H1 (cell line): Measurements from ENCODE around the gene CACNB4. TPM values are rescaled to one million over a fixed set of nuclear protein-coding genes. Genes with fewer than 3 reads are reported as not detected.

ENCODE experiments used
- CTCF ChIA-PET: fragments of 300-600 bp; sonication (Branson Sonifier 250); formaldehyde crosslinking; loops from one replicate; lab custom pipeline; 2021; ENCODE audit not compliant: partially characterized antibody; lab: Charles Lee
- POLR2A ChIA-PET: fragments of 300-600 bp; sonication (Branson Sonifier 250); formaldehyde crosslinking; loops from one replicate; lab custom pipeline; 2021; ENCODE audit warnings: inconsistent platforms; ENCODE audit not compliant: partially characterized antibody; lab: Charles Lee
- DNase-seq, 2 experiments: peaks; one replicate each; pipeline versions ENCODE4 v3.0.0 to v3.0.0-alpha.2; 2010 to 2022; ENCODE audit warnings: low spot score in 2 of 2, low read depth in 1 of 2, mixed read lengths in 1 of 2
- FAIRE-seq: peaks from 2 replicates; lab custom pipeline; 2011; peaks lifted over from hg19 to GRCh38; lab: Jason Lieb, UNC
- H2AFZ ChIP-seq: 2 replicates; pipeline ENCODE4 v1.8.1; 2012; ENCODE audit warnings: low read length, inconsistent platforms
- H2AK5ac ChIP-seq: 2 replicates; pipeline ENCODE4 v1.6.1; 2013; ENCODE audit warnings: low read depth, low read length
- H2BK120ac ChIP-seq: replicated peaks from 2 replicates; pipeline ENCODE3; 2013; ENCODE audit warnings: low read depth, low read length, inconsistent platforms
- H2BK12ac ChIP-seq: 2 replicates; pipeline ENCODE4 v1.6.1; 2013; ENCODE audit warnings: low read depth, low read length
- H2BK15ac ChIP-seq: 2 replicates; pipeline ENCODE4 v1.6.1; 2013; ENCODE audit warnings: low read length
- H2BK20ac ChIP-seq: 2 replicates; pipeline ENCODE4 v1.6.1; 2013; ENCODE audit warnings: low read length
- H2BK5ac ChIP-seq: 2 replicates; pipeline ENCODE4 v1.6.1; 2013; ENCODE audit warnings: low read depth, low read length
- H3K14ac ChIP-seq: 2 replicates; pipeline ENCODE4 v1.6.1; 2013; ENCODE audit warnings: inconsistent platforms; ENCODE audit not compliant: insufficient read length
- H3K18ac ChIP-seq: 2 replicates; pipeline ENCODE4 v1.6.1; 2013; ENCODE audit warnings: low read length; ENCODE audit errors: extremely low read depth
- H3K23ac ChIP-seq: 2 replicates; pipeline ENCODE4 v1.6.1; 2013; ENCODE audit warnings: inconsistent platforms; ENCODE audit not compliant: insufficient read length
- H3K23me2 ChIP-seq: 2 replicates; pipeline ENCODE4 v1.6.1; 2013; ENCODE audit warnings: low read depth, low read length
- H3K27ac ChIP-seq: 2 replicates; pipeline ENCODE4 v1.6.1; 2011; ENCODE audit warnings: low read depth, low read length, inconsistent platforms
- H3K27me3 ChIP-seq, 4 experiments: replicated peaks in 1 of 4; 1 replicate in 1 of 4; 2 replicates in 3 of 4; pipeline versions ENCODE4 v1.6.1 to v1.8.1; 2011 to 2013; ENCODE audit warnings: low read length in 3 of 4, mild to moderate bottlenecking in 3 of 4, inconsistent platforms in 2 of 4, mixed read lengths in 2 of 4, moderate library complexity in 1 of 4; ENCODE audit not compliant: control insufficient read depth in 3 of 4, insufficient read depth in 3 of 4; ENCODE audit errors: extremely low read depth in 1 of 4
- H3K36me3 ChIP-seq, 4 experiments: 2 replicates each; pipeline versions ENCODE4 v1.6.1 to v1.8.1; 2011 to 2013; ENCODE audit warnings: mild to moderate bottlenecking in 4 of 4, low read length in 3 of 4, moderate library complexity in 2 of 4, control low read depth in 1 of 4, inconsistent platforms in 1 of 4; ENCODE audit not compliant: insufficient read depth in 4 of 4, control insufficient read depth in 2 of 4
- H3K4ac ChIP-seq: replicated peaks from 2 replicates; pipeline ENCODE3; 2013; ENCODE audit warnings: low read length, low read depth, mixed read lengths, inconsistent platforms; ENCODE audit not compliant: insufficient read length
- H3K4me1 ChIP-seq, 4 experiments: replicated peaks in 1 of 4; 1 replicate in 1 of 4; 2 replicates in 3 of 4; pipeline versions ENCODE4 v1.6.1 to v1.8.1; 2011 to 2013; ENCODE audit warnings: low read length in 3 of 4, inconsistent platforms in 2 of 4, mixed read lengths in 1 of 4; ENCODE audit not compliant: insufficient read depth in 4 of 4, control insufficient read depth in 3 of 4
- H3K4me2 ChIP-seq, 2 experiments: 2 replicates each; pipeline versions ENCODE4 v1.6.1 to v1.8.1; 2011 to 2013; ENCODE audit warnings: low read depth in 2 of 2, low read length in 2 of 2, control low read depth in 1 of 2, inconsistent platforms in 1 of 2, mild to moderate bottlenecking in 1 of 2; ENCODE audit not compliant: insufficient read depth in 1 of 2
- H3K4me3 ChIP-seq, 4 experiments: fragments of 200-600, 300-600 bp in 1 of 4; sonication (generic), shearing (Covaris generic), sonication (Bioruptor Twin) in 1 of 4; 2 replicates each; pipeline versions ENCODE4 v1.5.1 to v1.8.1; 2011 to 2016; ENCODE audit warnings: low read length in 4 of 4, low read depth in 3 of 4, control low read depth in 2 of 4, inconsistent platforms in 2 of 4, mild to moderate bottlenecking in 2 of 4, mixed read lengths in 1 of 4, moderate library complexity in 1 of 4; ENCODE audit not compliant: insufficient read depth in 2 of 4; ENCODE audit errors: extremely low read depth in 1 of 4
- H3K56ac ChIP-seq: replicated peaks from 2 replicates; pipeline ENCODE3; 2013; ENCODE audit warnings: low read depth, mild to moderate bottlenecking, mixed read lengths, low read length, inconsistent platforms; ENCODE audit not compliant: insufficient read length
- H3K79me1 ChIP-seq: 2 replicates; pipeline ENCODE4 v1.6.1; 2013; ENCODE audit warnings: low read depth, low read length, control low read depth
- H3K79me2 ChIP-seq, 2 experiments: 2 replicates each; pipeline versions ENCODE4 v1.6.1 to v1.8.1; 2012 to 2013; ENCODE audit warnings: low read length in 2 of 2, mild to moderate bottlenecking in 2 of 2, inconsistent platforms in 1 of 2; ENCODE audit not compliant: insufficient read depth in 2 of 2, control insufficient read depth in 1 of 2
- H3K9ac ChIP-seq, 4 experiments: replicated peaks in 1 of 4; 1 replicate in 1 of 4; 2 replicates in 3 of 4; pipeline versions ENCODE4 v1.6.1 to v1.8.1; 2011 to 2013; ENCODE audit warnings: low read depth in 3 of 4, low read length in 3 of 4, control low read depth in 2 of 4, mild to moderate bottlenecking in 2 of 4, moderate library complexity in 2 of 4, inconsistent platforms in 1 of 4; ENCODE audit errors: extremely low read depth in 1 of 4
- H3K9me3 ChIP-seq, 2 experiments: 2 replicates each; pipeline versions ENCODE4 v1.6.1 to v1.8.1; 2012 to 2013; ENCODE audit warnings: mild to moderate bottlenecking in 2 of 2, moderate library complexity in 2 of 2, control low read depth in 1 of 2, inconsistent platforms in 1 of 2, low read depth in 1 of 2, low read length in 1 of 2, mixed read lengths in 1 of 2; ENCODE audit not compliant: insufficient read depth in 2 of 2
- H4K20me1 ChIP-seq, 2 experiments: replicated peaks in 1 of 2; 2 replicates each; pipeline versions ENCODE3 to v1.8.1; 2011 to 2013; ENCODE audit warnings: inconsistent platforms in 2 of 2, low read length in 2 of 2, mild to moderate bottlenecking in 1 of 2; ENCODE audit not compliant: insufficient read depth in 2 of 2, control insufficient read depth in 1 of 2
- H4K5ac ChIP-seq: 2 replicates; pipeline ENCODE4 v1.6.1; 2013; ENCODE audit warnings: low read length, low read depth, mixed read lengths, inconsistent platforms; ENCODE audit not compliant: insufficient read length
- H4K8ac ChIP-seq: 2 replicates; pipeline ENCODE4 v1.8.0; 2013; ENCODE audit warnings: mild to moderate bottlenecking, moderate library complexity, low read length, inconsistent platforms; ENCODE audit not compliant: insufficient read depth; ENCODE audit errors: extremely low read depth
- H4K91ac ChIP-seq: replicated peaks from 2 replicates; pipeline ENCODE3; 2013; ENCODE audit warnings: low read length, mixed read lengths, inconsistent platforms; ENCODE audit not compliant: insufficient read length
- SUZ12 ChIP-seq: fragments of 200-600 bp; sonication (generic); IDR thresholded peaks from 2 replicates; pipeline ENCODE4 v1.6.1; 2012; ENCODE audit warnings: mild to moderate bottlenecking, inconsistent platforms, low read length, moderate library complexity, mixed read lengths
- WGBS, 2 experiments: shearing (Covaris generic) in 1 of 2; methylation state at CpG; one replicate each; pipeline versions ENCODE4 v1.1.6 to v1.1.7; 2013 to 2015; ENCODE audit warnings: low lambda C conversion rate in 2 of 2, mixed read lengths in 2 of 2, inconsistent platforms in 1 of 2, low coverage in 1 of 2, missing lambda C conversion rate in 1 of 2; ENCODE audit not compliant: insufficient replicate concordance in 2 of 2, insufficient coverage in 1 of 2, insufficient read length in 1 of 2; ENCODE audit errors: extremely low coverage in 1 of 2, missing lambda C conversion rate in 1 of 2; 5-methylcytosine and 5-hydroxymethylcytosine counted together
- polyA plus RNA-seq, 7 experiments: library from polyadenylated mRNA; depleted of rRNA in 3 of 7; stranded (reverse) in 5 of 7; unstranded in 2 of 7; fragments of >200 nt in 5 of 7; fragments of 200-250 nt in 2 of 7; gene quantifications; 1 replicate in 5 of 7; 2 replicates in 1 of 7; 4 replicates in 1 of 7; pipeline versions ENCODE4 v1.2.1 to v1.2.3, GENCODE V29; 2011 to 2013; ENCODE audit warnings: missing spikeins in 2 of 7, mixed read lengths in 2 of 7
- total RNA-seq: library from RNA; stranded (reverse); fragmentation: NEBNext Ultra II Directional; extraction: Animal tissue kit (Norgen Biotek cat#: 25700); gene quantifications from 2 replicates; pipeline ENCODE4 v1.2.1, GENCODE V29; 2021

CACNB4 gene
- total and polyA plus RNA-seq, 2 of the 8 experiments (the other 6 are each of a cell fraction or from before 2014, with no cell fraction given), result 2.0 to 4.0 TPM

- H3K27me3 ChIP-seq, result no peaks in the 10 kb centered on the region
- no peak overlapping the region for H4K5ac ChIP-seq
- H3K79me1 ChIP-seq, result no peaks in the 10 kb centered on the region
- no peak overlapping the region for H2BK20ac ChIP-seq
- no peaks in the 10 kb centered on the region; a peak in 1 of 7 replicates for H3K4me1 ChIP-seq
- H4K20me1 ChIP-seq, result no peaks in the 10 kb centered on the region
- no peak for DNase-seq
- no peak overlapping the region for H3K18ac ChIP-seq
- H3K36me3 ChIP-seq, result no peaks in the 10 kb centered on the region
- ChIA-PET POLR2A (no interaction called here), CTCF (interaction anchor here (1.4 kb wide), 1 partner anchor 20 kb away, joined by 3 read pairs; no protein-coding TSS in a partner anchor)
- no peak overlapping the region for H3K9ac ChIP-seq
- no peak overlapping the region for H2BK12ac ChIP-seq
- TF ChIP-seq SUZ12, result no peak
- no peak overlapping the region for H3K27ac ChIP-seq
- no peak overlapping the region for H2BK15ac ChIP-seq
- H3K79me2 ChIP-seq, result no peaks in the 10 kb centered on the region
- no peak overlapping the region for H3K4me2 ChIP-seq
- H2AFZ ChIP-seq, result no peak overlapping the region
- no peak overlapping the region for H3K14ac ChIP-seq
- FAIRE-seq, result no peak
- H3K4ac ChIP-seq, result no peak overlapping the region
- peaks cover 9 to 10% of the 10 kb centered on the region in 2 experiments; a peak in 3 of 4 replicates for H3K9me3 ChIP-seq
- no peak overlapping the region for H2BK120ac ChIP-seq
- H4K8ac ChIP-seq, result no peak overlapping the region
- H2AK5ac ChIP-seq, result no peak overlapping the region
- no peaks in the 10 kb centered on the region for H3K23me2 ChIP-seq
- no peak overlapping the region for H3K56ac ChIP-seq
- H3K4me3 ChIP-seq, result no peak overlapping the region
- H3K23ac ChIP-seq, result no peak overlapping the region
- no peak overlapping the region for H2BK5ac ChIP-seq
- 92% methylated on average over 1 of the region's 1 CpG; no CpG with 5 or more reads in 1 of the 2 experiments for WGBS, 2 experiments
- no peak overlapping the region for H4K91ac ChIP-seq
Measured at GRCh38 chr2:152058655-152059054, 40.2 kb downstream of the CACNB4 start.
